MM.1S (cell line): Measurements from ENCODE around the gene GPR173.

Experiments used
- EZH2 ChIP-seq: fragments of 300-600 bp; sonication (generic); optimal IDR thresholded peaks from 2 replicates; pipeline ENCODE3; 2017; ENCODE audit warnings: low read depth, mild to moderate bottlenecking, antibody characterized with exemption, low read length, mixed read lengths
- EZH2phosphoT487 ChIP-seq: fragments of 300-600 bp; sonication (generic); IDR thresholded peaks from 2 replicates; pipeline ENCODE4 v1.6.1; 2018; ENCODE audit warnings: antibody characterized with exemption, low read length
- TF ChIP-seq, protein P1 (sequence below): fragments of 300-600 bp; sonication (generic); IDR thresholded peaks from 2 replicates; pipeline ENCODE4 v1.5.1; 2016; ENCODE audit warnings: antibody characterized with exemption, low read length, mixed read lengths

DNA sequence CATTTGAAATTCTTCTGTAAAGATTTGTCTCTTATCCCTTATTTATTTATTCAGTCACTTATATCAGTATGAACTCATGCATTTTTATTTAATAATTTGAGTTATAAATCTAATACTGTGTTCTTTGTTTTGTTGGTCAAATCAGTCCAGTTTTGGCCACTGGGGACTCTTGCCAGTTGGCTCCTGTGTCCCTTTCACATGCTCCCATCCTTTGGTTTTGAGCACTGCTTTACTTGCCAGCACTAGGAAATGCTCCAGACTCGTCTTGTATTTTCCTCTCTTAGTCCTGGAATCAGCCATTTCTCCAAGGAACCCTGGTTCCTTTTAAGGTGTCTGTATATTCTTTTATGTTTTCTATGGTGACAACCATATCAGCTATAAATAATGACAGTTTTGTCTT is 73.4 kb downstream of the GPR173 start:
- TF ChIP-seq, protein P1, sequence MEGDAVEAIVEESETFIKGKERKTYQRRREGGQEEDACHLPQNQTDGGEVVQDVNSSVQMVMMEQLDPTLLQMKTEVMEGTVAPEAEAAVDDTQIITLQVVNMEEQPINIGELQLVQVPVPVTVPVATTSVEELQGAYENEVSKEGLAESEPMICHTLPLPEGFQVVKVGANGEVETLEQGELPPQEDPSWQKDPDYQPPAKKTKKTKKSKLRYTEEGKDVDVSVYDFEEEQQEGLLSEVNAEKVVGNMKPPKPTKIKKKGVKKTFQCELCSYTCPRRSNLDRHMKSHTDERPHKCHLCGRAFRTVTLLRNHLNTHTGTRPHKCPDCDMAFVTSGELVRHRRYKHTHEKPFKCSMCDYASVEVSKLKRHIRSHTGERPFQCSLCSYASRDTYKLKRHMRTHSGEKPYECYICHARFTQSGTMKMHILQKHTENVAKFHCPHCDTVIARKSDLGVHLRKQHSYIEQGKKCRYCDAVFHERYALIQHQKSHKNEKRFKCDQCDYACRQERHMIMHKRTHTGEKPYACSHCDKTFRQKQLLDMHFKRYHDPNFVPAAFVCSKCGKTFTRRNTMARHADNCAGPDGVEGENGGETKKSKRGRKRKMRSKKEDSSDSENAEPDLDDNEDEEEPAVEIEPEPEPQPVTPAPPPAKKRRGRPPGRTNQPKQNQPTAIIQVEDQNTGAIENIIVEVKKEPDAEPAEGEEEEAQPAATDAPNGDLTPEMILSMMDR: no peak
- no peak for TF ChIP-seq EZH2
- no peak for TF ChIP-seq EZH2phosphoT487
